Astrocyte of the spinal cord (primary cell): Measurements from ENCODE around the gene KLF3.

ENCODE experiments used
- DNase-seq: peaks from one replicate; pipeline ENCODE4 v3.0.0; 2011; ENCODE audit warnings: low read depth, low spot score
- H3K4me3 ChIP-seq: 2 replicates; pipeline ENCODE4 v1.5.1; 2011; ENCODE audit warnings: low read depth, mild to moderate bottlenecking, low read length, moderate library complexity
- in situ Hi-C: cut with HindIII; loops from 2 replicates; pipeline ENCODE4 v1.10.0; 2017; ENCODE audit warnings: low sequenced_read_pairs
- TF ChIP-seq, protein P1 (sequence below): IDR thresholded peaks from 2 replicates; pipeline ENCODE4 v1.5.1; 2012; ENCODE audit warnings: low read depth, mild to moderate bottlenecking, low read length, inconsistent platforms

Gene KLF3

DNA sequence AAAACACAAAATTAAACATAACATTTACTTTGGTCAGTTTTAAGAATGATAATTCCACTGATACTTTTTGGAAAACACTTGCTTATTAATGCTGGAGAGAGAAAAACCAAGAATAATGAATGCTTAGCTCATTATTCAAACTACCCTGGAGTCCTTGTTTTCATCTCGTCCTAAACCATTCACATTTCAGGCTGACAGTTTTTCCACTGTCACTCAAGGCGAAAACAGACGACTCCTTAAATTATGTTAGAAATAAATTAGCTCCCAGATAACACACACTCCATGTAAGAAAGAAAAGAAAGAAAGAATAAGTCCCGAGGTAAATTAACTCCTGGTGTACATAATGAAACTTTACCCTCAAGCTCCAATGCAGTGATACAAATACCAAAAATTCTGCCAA, 85.3 kb downstream of the KLF3 start:
- in situ Hi-C loops = no loop called here
- no peak for DNase-seq
- H3K4me3 ChIP-seq = no peak overlapping the region
- TF ChIP-seq, protein P1, sequence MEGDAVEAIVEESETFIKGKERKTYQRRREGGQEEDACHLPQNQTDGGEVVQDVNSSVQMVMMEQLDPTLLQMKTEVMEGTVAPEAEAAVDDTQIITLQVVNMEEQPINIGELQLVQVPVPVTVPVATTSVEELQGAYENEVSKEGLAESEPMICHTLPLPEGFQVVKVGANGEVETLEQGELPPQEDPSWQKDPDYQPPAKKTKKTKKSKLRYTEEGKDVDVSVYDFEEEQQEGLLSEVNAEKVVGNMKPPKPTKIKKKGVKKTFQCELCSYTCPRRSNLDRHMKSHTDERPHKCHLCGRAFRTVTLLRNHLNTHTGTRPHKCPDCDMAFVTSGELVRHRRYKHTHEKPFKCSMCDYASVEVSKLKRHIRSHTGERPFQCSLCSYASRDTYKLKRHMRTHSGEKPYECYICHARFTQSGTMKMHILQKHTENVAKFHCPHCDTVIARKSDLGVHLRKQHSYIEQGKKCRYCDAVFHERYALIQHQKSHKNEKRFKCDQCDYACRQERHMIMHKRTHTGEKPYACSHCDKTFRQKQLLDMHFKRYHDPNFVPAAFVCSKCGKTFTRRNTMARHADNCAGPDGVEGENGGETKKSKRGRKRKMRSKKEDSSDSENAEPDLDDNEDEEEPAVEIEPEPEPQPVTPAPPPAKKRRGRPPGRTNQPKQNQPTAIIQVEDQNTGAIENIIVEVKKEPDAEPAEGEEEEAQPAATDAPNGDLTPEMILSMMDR = no peak
